Measurements from ENCODE around the gene CDK11B. TPM values are rescaled to one million over a fixed set of nuclear protein-coding genes. Genes with fewer than 3 reads are reported as not detected.
A peak's percentile ranks its signal among the peaks of the same experiment; 100 is the strongest.

Gene CDK11B
- total and polyA plus RNA-seq, 12 donors: 8.8 to 65.4 (median 19.5) TPM

GRCh38 chr1:1627829-1628753 lies 30.7 kb downstream of the CDK11B start:
- H3K4me3 ChIP-seq: no peak overlapping the region
- WGBS, 4 donors: 94 to 95% (median 95%) methylated on average over 15 to 53 of the region's 53 CpGs
- H3K27me3 ChIP-seq: peaks cover 7% of the 10 kb centered on the region
- peak in 3 of 7 donors; percentile 14 to 24 (median 21) for DNase-seq
- no peak overlapping the region for H3K27ac ChIP-seq
- TF ChIP-seq POLR2A (IDR thresholded peaks at IDR 0.05): no peak
- TF ChIP-seq, protein P1, sequence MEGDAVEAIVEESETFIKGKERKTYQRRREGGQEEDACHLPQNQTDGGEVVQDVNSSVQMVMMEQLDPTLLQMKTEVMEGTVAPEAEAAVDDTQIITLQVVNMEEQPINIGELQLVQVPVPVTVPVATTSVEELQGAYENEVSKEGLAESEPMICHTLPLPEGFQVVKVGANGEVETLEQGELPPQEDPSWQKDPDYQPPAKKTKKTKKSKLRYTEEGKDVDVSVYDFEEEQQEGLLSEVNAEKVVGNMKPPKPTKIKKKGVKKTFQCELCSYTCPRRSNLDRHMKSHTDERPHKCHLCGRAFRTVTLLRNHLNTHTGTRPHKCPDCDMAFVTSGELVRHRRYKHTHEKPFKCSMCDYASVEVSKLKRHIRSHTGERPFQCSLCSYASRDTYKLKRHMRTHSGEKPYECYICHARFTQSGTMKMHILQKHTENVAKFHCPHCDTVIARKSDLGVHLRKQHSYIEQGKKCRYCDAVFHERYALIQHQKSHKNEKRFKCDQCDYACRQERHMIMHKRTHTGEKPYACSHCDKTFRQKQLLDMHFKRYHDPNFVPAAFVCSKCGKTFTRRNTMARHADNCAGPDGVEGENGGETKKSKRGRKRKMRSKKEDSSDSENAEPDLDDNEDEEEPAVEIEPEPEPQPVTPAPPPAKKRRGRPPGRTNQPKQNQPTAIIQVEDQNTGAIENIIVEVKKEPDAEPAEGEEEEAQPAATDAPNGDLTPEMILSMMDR (IDR thresholded peaks at IDR 0.05): no peak
- H3K9me3 ChIP-seq (replicated peaks in 1 of 3): no peaks in the 10 kb centered on the region
- peaks cover 0 to 5% of the 10 kb centered on the region in 2 donors for H3K4me1 ChIP-seq (replicated peaks in 1 of 2)
- H3K36me3 ChIP-seq (replicated peaks in 1 of 2): peaks cover 0 to 12% of the 10 kb centered on the region in 2 donors
- intact Hi-C loops (cut with DNase I): no loop called here

GRCh38 chr1:1627261-1627828 lies 31.5 kb downstream of the CDK11B start:
- TF ChIP-seq, protein P1 (IDR thresholded peaks at IDR 0.05): no peak
- Histone ChIP-seq H3K9me3 (replicated peaks in 1 of 3) (no peaks in the 10 kb centered on the region), H3K4me1 (replicated peaks in 1 of 2) (peaks cover 0 to 5% of the 10 kb centered on the region in 2 donors), H3K4me3 (no peak overlapping the region), H3K27ac (no peak overlapping the region), H3K27me3 (peaks cover 7% of the 10 kb centered on the region), H3K36me3 (replicated peaks in 1 of 2) (peaks cover 0 to 12% of the 10 kb centered on the region in 2 donors)
- peak in 1 of 7 donors; percentile 12 for DNase-seq
- intact Hi-C loops (cut with DNase I): no loop called here
- WGBS, 4 donors: 78 to 95% (median 87%) methylated on average over 3 to 37 of the region's 37 CpGs

DNA sequence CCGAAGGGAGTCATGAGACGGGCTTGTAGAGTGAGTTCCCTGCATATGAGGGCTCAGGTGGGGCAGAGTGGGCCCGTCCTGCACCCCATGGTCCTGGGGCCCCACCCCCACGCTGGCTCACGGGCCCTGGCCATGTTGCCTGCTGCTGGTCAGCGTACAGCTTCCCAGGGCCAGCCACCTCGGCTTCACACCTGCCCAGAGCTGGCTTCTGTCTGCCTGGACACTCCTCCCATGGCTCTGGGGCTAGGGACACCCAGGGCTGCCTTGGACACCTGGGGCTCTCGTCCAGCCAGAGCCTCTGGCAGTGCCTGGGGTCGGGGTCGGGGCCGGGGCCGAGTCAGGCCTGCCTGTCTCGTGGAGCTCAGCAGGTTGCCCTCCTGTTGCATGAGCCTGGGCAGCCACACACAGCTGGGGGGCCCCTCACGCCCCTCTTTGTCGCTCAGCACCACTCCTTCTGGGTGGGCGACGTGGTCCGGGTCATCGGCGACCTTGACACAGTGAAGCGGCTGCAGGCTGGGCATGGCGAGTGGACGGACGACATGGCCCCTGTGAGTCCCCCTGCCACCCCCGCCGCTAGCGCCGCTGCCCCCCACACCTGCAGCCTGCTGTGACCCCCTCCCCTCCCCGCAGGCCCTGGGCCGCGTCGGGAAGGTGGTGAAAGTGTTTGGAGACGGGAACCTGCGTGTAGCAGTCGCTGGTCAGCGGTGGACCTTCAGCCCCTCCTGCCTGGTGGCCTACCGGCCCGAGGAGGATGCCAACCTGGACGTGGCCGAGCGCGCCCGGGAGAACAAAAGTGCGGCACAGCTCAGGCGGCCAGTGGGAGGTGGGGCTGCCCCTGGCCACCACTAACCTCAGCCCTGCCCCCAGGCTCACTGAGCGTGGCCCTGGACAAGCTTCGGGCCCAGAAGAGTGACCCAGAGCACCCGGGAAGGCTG lies 32.3 kb downstream of the CDK11B start:
- TF ChIP-seq, protein P1 (IDR thresholded peaks at IDR 0.05): no peak
- TF ChIP-seq POLR2A (IDR thresholded peaks at IDR 0.05): no peak
- Histone ChIP-seq H3K27ac (no peak overlapping the region), H3K4me3 (no peak overlapping the region), H3K36me3 (replicated peaks in 1 of 2) (peaks cover 0 to 12% of the 10 kb centered on the region in 2 donors), H3K4me1 (replicated peaks in 1 of 2) (peaks cover 0 to 5% of the 10 kb centered on the region in 2 donors), H3K27me3 (no peaks in the 10 kb centered on the region), H3K9me3 (replicated peaks in 1 of 3) (no peaks in the 10 kb centered on the region)
- peak in 2 of 7 donors; percentile 13 to 21 for DNase-seq
- 90 to 94% (median 93%) methylated on average over 8 to 48 of the region's 48 CpGs for WGBS, 4 donors
- intact Hi-C loops (cut with DNase I): no loop called here
